HepG2 (cell line): ENCODE data around the gene EHD1. TPM values are rescaled to one million over a fixed set of nuclear protein-coding genes. Genes with fewer than 3 reads are reported as not detected.

ENCODE experiments used
- ATAC-seq: fragments of 200-7000 bp; cut with Tn5 transposase; 3 replicates; pipeline ENCODE4 v1.9.1; 2020; ENCODE audit warnings: mild to moderate bottlenecking, moderate library complexity
- BruUV-seq: library from RNA; stranded (reverse); fragments of 400-500 nt; replicated peaks from 2 replicates; lab custom pipeline; 2021; lab: Mats Ljungman, UMichigan
- CTCF ChIA-PET: fragments of 300-600 bp; formaldehyde crosslinking; extraction: SDS; loops from one replicate; lab custom pipeline; 2021; ENCODE audit warnings: low total read pairs, inconsistent platforms, low intra/inter-chr PET ratio; lab: Yijun Ruan, JAX
- POLR2A ChIA-PET: fragments of 350-600 bp; sonication (Branson Sonifier 250); formaldehyde crosslinking; loops from one replicate; lab custom pipeline; 2020; ENCODE audit warnings: antibody characterized with exemption, inconsistent platforms; lab: Yijun Ruan, JAX
- DNase-seq: peaks from one replicate; pipeline ENCODE4 v3.0.0-alpha.2; 2015; ENCODE audit warnings: low spot score
- FAIRE-seq: peaks from 3 replicates; lab custom pipeline; 2011; peaks lifted over from hg19 to GRCh38; lab: Jason Lieb, UNC
- H2AFZ ChIP-seq: one replicate; pipeline ENCODE4 v1.6.1; 2011; ENCODE audit warnings: low read length, inconsistent platforms
- H3K27ac ChIP-seq: fragments of 300-600 bp; 3 replicates; pipeline ENCODE4 v1.8.0; 2011; ENCODE audit warnings: mixed run types, mild to moderate bottlenecking, mixed read lengths, low read length, inconsistent platforms; ENCODE audit not compliant: insufficient read depth; ENCODE audit errors: extremely low read length
- H3K27me3 ChIP-seq, 2 experiments: fragments of 200-600 bp in 1 of 2; 2 replicates in 1 of 2; 3 replicates in 1 of 2; pipeline versions ENCODE4 v1.6.0 to v1.8.0; 2011; ENCODE audit warnings: low read length in 2 of 2, mild to moderate bottlenecking in 2 of 2, moderate library complexity in 2 of 2, inconsistent platforms in 1 of 2; ENCODE audit not compliant: insufficient read depth in 2 of 2, control insufficient read depth in 1 of 2
- H3K36me3 ChIP-seq, 2 experiments: fragments of 200-600 bp in 1 of 2; replicated peaks in 1 of 2; 2 replicates in 1 of 2; 3 replicates in 1 of 2; pipeline versions ENCODE4 v1.5.1 to v1.8.0; 2011; ENCODE audit warnings: low read length in 2 of 2, inconsistent platforms in 1 of 2; ENCODE audit not compliant: insufficient read depth in 2 of 2, control insufficient read depth in 1 of 2
- H3K4me1 ChIP-seq: 2 replicates; pipeline ENCODE4 v1.5.1; 2012; ENCODE audit warnings: low read length, inconsistent platforms; ENCODE audit not compliant: insufficient read depth
- H3K4me2 ChIP-seq: 2 replicates; pipeline ENCODE4 v1.6.0; 2011; ENCODE audit warnings: low read depth, low read length, inconsistent platforms
- H3K4me3 ChIP-seq, 3 experiments: fragments of 200-600 bp in 1 of 3; sonication (generic), shearing (Covaris generic) in 1 of 3; replicated peaks in 1 of 3; 2 replicates each; pipeline ENCODE4 v1.5.1; 2011 to 2016; ENCODE audit warnings: low read length in 3 of 3, inconsistent platforms in 2 of 3, low read depth in 2 of 3, mild to moderate bottlenecking in 2 of 3, control low read depth in 1 of 3, mixed read lengths in 1 of 3; ENCODE audit not compliant: insufficient read depth in 1 of 3
- H3K79me2 ChIP-seq: one replicate; pipeline ENCODE4 v1.6.1; 2011; ENCODE audit warnings: low read length, inconsistent platforms; ENCODE audit not compliant: insufficient read depth
- H3K9ac ChIP-seq: 2 replicates; pipeline ENCODE4 v1.6.0; 2011; ENCODE audit warnings: mild to moderate bottlenecking, low read depth, low read length, inconsistent platforms; ENCODE audit not compliant: insufficient read depth
- H3K9me3 ChIP-seq: 2 replicates; pipeline ENCODE4 v1.5.1; 2012; ENCODE audit warnings: mild to moderate bottlenecking, low read length
- H4K20me1 ChIP-seq: 2 replicates; pipeline ENCODE4 v1.6.0; 2011; ENCODE audit warnings: inconsistent platforms, mild to moderate bottlenecking, low read length, moderate library complexity; ENCODE audit not compliant: insufficient read depth
- ESRRA ChIP-seq: sonication (generic); formaldehyde crosslinking; IDR thresholded peaks from 2 replicates; pipeline ENCODE4 v1.5.1; 2020; ENCODE audit warnings: mild to moderate bottlenecking, low read depth, missing genetic modification reagents
- FOXK1 ChIP-seq: sonication (generic); formaldehyde crosslinking; IDR thresholded peaks from 2 replicates; pipeline ENCODE4 v1.4.0; 2020; ENCODE audit warnings: low read depth, missing genetic modification reagents, borderline replicate concordance
- SNAI1 ChIP-seq: sonication (generic); formaldehyde crosslinking; IDR thresholded peaks from 2 replicates; pipeline ENCODE4 v1.5.0; 2020; ENCODE audit warnings: mild to moderate bottlenecking, missing genetic modification reagents, borderline replicate concordance
- TBL1XR1 ChIP-seq: fragments of 150-350 bp; IDR thresholded peaks from 2 replicates; pipeline ENCODE4 v1.6.1; 2014; ENCODE audit warnings: borderline replicate concordance, low read length; ENCODE audit not compliant: partially characterized antibody
- TMF1 ChIP-seq: sonication (generic); formaldehyde crosslinking; IDR thresholded peaks from 2 replicates; pipeline ENCODE4 v1.8.1; 2022; ENCODE audit warnings: low read depth, missing genetic modification reagents
- ZNF234 ChIP-seq: sonication (generic); formaldehyde crosslinking; conservative IDR thresholded peaks from 2 replicates; pipeline ENCODE4 v1.5.1; 2020; ENCODE audit warnings: mild to moderate bottlenecking, missing genetic modification reagents
- ZNF256 ChIP-seq: sonication (generic); formaldehyde crosslinking; conservative IDR thresholded peaks from 2 replicates; pipeline ENCODE4 v1.4.0; 2020; ENCODE audit warnings: missing genetic modification reagents
- ZNF672 ChIP-seq: sonication (generic); formaldehyde crosslinking; IDR thresholded peaks from 2 replicates; pipeline ENCODE4 v1.8.1; 2022; ENCODE audit warnings: missing genetic modification reagents
- ZNF724P ChIP-seq: sonication (generic); formaldehyde crosslinking; IDR thresholded peaks from 2 replicates; pipeline ENCODE4 v1.8.0; 2022; ENCODE audit warnings: missing genetic modification reagents, borderline replicate concordance
- ZNF772 ChIP-seq: sonication (generic); formaldehyde crosslinking; IDR thresholded peaks from 2 replicates; pipeline ENCODE4 v1.5.0; 2020; ENCODE audit warnings: mild to moderate bottlenecking, missing genetic modification reagents
- WGBS: methylation state at CpG from one replicate; pipeline ENCODE4 v1.1.6; 2017; ENCODE audit warnings: low lambda C conversion rate; 5-methylcytosine and 5-hydroxymethylcytosine counted together
- in situ Hi-C: cut with HindIII; loops from 2 replicates; pipeline ENCODE4 v1.10.0; 2017; ENCODE audit warnings: low pct_unique_long_range_greater_than_20kb; ENCODE audit not compliant: extremely low pct_ligation_motif_present
- intact Hi-C: fragments of 100-400 bp; cut with micrococcal nuclease; formaldehyde crosslinking; loops from one replicate; pipeline ENCODE4 v1.10.0; 2022; ENCODE audit not compliant: unreplicated experiment
- polyA plus RNA-seq, 8 experiments: library from polyadenylated mRNA; depleted of rRNA in 3 of 8; stranded (reverse) in 7 of 8; unstranded in 1 of 8; fragments of >200 nt; fragmentation: Illumina TruSeq in 4 of 8; extraction: Trizol in 4 of 8; gene quantifications; 2 replicates each; pipeline versions ENCODE4 v1.2.1 to v1.2.3, GENCODE V29; 2011 to 2016; ENCODE audit warnings: low read depth in 4 of 8, missing spikeins in 1 of 8, mixed read lengths in 1 of 8; ENCODE audit not compliant: insufficient read depth in 1 of 8
- total RNA-seq, 5 experiments: library from RNA; depleted of rRNA; stranded (reverse); fragments of >200 nt; fragmentation: Illumina TruSeq; extraction: Trizol; gene quantifications; 2 replicates each; pipeline ENCODE4 v1.2.3, GENCODE V29; 2016; ENCODE audit warnings: low read depth in 1 of 5

EHD1 gene
- total and polyA plus RNA-seq, 2 of the 13 experiments (the other 11 are each of a cell fraction or from before 2014, with no cell fraction given) = 23.6 to 26.6 TPM

DNA sequence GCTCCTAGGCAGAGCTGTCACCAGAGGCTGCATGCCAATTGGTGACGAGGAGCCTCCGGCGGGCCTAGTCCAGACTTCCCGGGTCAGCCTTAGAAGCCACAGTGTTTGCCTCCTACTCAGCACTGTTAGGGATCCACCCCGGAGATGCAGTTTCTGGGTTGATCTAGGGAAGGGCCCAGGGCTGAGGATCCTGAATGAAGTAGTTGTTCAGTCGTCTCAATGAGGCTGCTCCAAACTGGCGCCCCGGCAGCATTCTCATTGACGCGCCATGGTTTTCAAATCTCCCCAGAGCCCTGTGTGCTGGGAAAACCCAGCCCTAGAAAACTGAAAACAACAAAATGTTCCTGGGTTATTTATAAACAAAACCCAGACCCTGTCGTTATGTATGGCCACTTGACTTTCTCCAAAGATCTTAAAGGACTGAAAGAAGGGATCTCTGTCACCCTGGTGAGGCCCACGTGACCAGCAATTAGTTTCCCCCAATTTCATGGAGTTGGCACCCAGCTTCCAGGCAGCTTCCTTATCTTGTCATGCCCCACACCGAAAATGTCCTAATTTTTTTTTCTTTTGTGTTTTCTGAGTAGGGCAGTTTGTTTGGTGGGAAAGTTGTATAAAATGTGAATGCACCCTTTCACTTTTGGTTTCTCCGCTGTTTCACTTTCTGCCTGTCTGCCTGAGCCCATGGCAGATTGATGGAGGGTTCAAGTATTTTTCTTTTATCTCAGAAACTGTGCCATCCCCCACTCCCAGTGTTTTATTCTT lies 2.0 kb upstream of the EHD1 start:
- Histone ChIP-seq H3K9ac (no peak overlapping the region), H3K79me2 (peaks cover 27% of the 10 kb centered on the region), H2AFZ (no peak overlapping the region), H3K36me3 (no peaks in the 10 kb centered on the region), H3K4me3 (no peak overlapping the region), H3K4me2 (no peak overlapping the region), H3K4me1 (peaks cover 62% of the 10 kb centered on the region), H3K27ac (no peak overlapping the region), H3K27me3 (no peaks in the 10 kb centered on the region; a peak in 1 of 5 replicates), H4K20me1 (no peaks in the 10 kb centered on the region), H3K9me3 (no peaks in the 10 kb centered on the region)
- DNase-seq = no peak
- FAIRE-seq = no peak
- ATAC-seq = no peak
- intact Hi-C loops = no loop called here
- 60% methylated on average over 8 of the region's 14 CpGs for WGBS
- in situ Hi-C loops = no loop called here
- TF ChIP-seq TBL1XR1 = no peak
- no TSS peak for BruUV-seq
- ChIA-PET CTCF (no interaction called here), POLR2A (interaction anchor here (0.6 to 10.4 kb wide), 4 partner anchors 7 to 694 kb away, joined by 3 to 132 read pairs (median 16); partner anchors contain the start of gene STIP1)

GRCh38 chr11:64879244-64879900 lies 951 bp upstream of the EHD1 start:
- H3K27me3 ChIP-seq = no peaks in the 10 kb centered on the region; a peak in 1 of 5 replicates
- 18% methylated on average over 16 of the region's 16 CpGs for WGBS
- H3K4me3 ChIP-seq = peak overlapping the region; percentile 71 to 83 (median 83)
- peak overlapping the region; percentile 62 for H3K27ac ChIP-seq
- peak overlapping the region; percentile 90 for H3K4me2 ChIP-seq
- intact Hi-C loops (no loop called here), in situ Hi-C loops (no loop called here)
- H3K36me3 ChIP-seq = peaks cover 0 to 2% of the 10 kb centered on the region in 2 experiments; a peak in 1 of 5 replicates
- DNase-seq = no peak
- TF ChIP-seq ZNF672 (CRISPR knock-in tag) (0 out of 2 replicates have a peak, but pooled peaks have one; percentile 28), ZNF256 (CRISPR knock-in tag) (no peak), ZNF234 (CRISPR knock-in tag) (0 out of 2 replicates have a peak, but pooled peaks have one; percentile 11), ZNF724P (0 out of 2 replicates have a peak, but pooled peaks have one; percentile 15), ESRRA (CRISPR knock-in tag) (0 out of 2 replicates have a peak, but pooled peaks have one; percentile 13), FOXK1 (CRISPR knock-in tag) (no peak), TMF1 (CRISPR knock-in tag) (0 out of 2 replicates have a peak, but pooled peaks have one; percentile 22), SNAI1 (CRISPR knock-in tag) (0 out of 2 replicates have a peak, but pooled peaks have one; percentile 12), ZNF772 (CRISPR knock-in tag) (peak; percentile 6; the same call in 1 of the 2 replicates)
- H2AFZ ChIP-seq = no peak overlapping the region
- peaks cover 62% of the 10 kb centered on the region for H3K4me1 ChIP-seq
- no peak for ATAC-seq
- no peaks in the 10 kb centered on the region for H4K20me1 ChIP-seq
- peaks cover 35% of the 10 kb centered on the region for H3K79me2 ChIP-seq
- TSS peak; percentile 90 for BruUV-seq
- ChIA-PET CTCF (interaction anchor here (1.3 to 1.7 kb wide), 2 partner anchors 15 to 32 kb away, joined by 3 to 6 read pairs; no protein-coding TSS in a partner anchor), POLR2A (interaction anchor here (1.0 to 10.4 kb wide), 5 partner anchors 9 to 120 kb away, joined by 3 to 132 read pairs (median 22); no protein-coding TSS in a partner anchor)
- FAIRE-seq = no peak
- peak overlapping the region; percentile 82 for H3K9ac ChIP-seq
- no peaks in the 10 kb centered on the region for H3K9me3 ChIP-seq
